HepG2 (cell line): ENCODE results near the gene LCE3D. TPM values are rescaled to one million over a fixed set of nuclear protein-coding genes. Genes with fewer than 3 reads are reported as not detected.

Experiments used
- ATAC-seq: fragments of 200-7000 bp; cut with Tn5 transposase; 3 replicates; pipeline ENCODE4 v1.9.1; 2020; ENCODE audit warnings: mild to moderate bottlenecking, moderate library complexity
- BruUV-seq: library from RNA; stranded (reverse); fragments of 400-500 nt; replicated peaks from 2 replicates; lab custom pipeline; 2021; lab: Mats Ljungman, UMichigan
- CTCF ChIA-PET: fragments of 300-600 bp; formaldehyde crosslinking; extraction: SDS; loops from one replicate; lab custom pipeline; 2021; ENCODE audit warnings: low total read pairs, inconsistent platforms, low intra/inter-chr PET ratio; lab: Yijun Ruan, JAX
- POLR2A ChIA-PET: fragments of 350-600 bp; sonication (Branson Sonifier 250); formaldehyde crosslinking; loops from one replicate; lab custom pipeline; 2020; ENCODE audit warnings: antibody characterized with exemption, inconsistent platforms; lab: Yijun Ruan, JAX
- DNase-seq: peaks from one replicate; pipeline ENCODE4 v3.0.0-alpha.2; 2015; ENCODE audit warnings: low spot score
- FAIRE-seq: peaks from 3 replicates; lab custom pipeline; 2011; peaks lifted over from hg19 to GRCh38; lab: Jason Lieb, UNC
- H2AFZ ChIP-seq: one replicate; pipeline ENCODE4 v1.6.1; 2011; ENCODE audit warnings: low read length, inconsistent platforms
- H3K27ac ChIP-seq: fragments of 300-600 bp; 3 replicates; pipeline ENCODE4 v1.8.0; 2011; ENCODE audit warnings: mixed run types, mild to moderate bottlenecking, mixed read lengths, low read length, inconsistent platforms; ENCODE audit not compliant: insufficient read depth; ENCODE audit errors: extremely low read length
- H3K27me3 ChIP-seq, 2 experiments: fragments of 200-600 bp in 1 of 2; 2 replicates in 1 of 2; 3 replicates in 1 of 2; pipeline versions ENCODE4 v1.6.0 to v1.8.0; 2011; ENCODE audit warnings: low read length in 2 of 2, mild to moderate bottlenecking in 2 of 2, moderate library complexity in 2 of 2, inconsistent platforms in 1 of 2; ENCODE audit not compliant: insufficient read depth in 2 of 2, control insufficient read depth in 1 of 2
- H3K36me3 ChIP-seq, 2 experiments: fragments of 200-600 bp in 1 of 2; replicated peaks in 1 of 2; 2 replicates in 1 of 2; 3 replicates in 1 of 2; pipeline versions ENCODE4 v1.5.1 to v1.8.0; 2011; ENCODE audit warnings: low read length in 2 of 2, inconsistent platforms in 1 of 2; ENCODE audit not compliant: insufficient read depth in 2 of 2, control insufficient read depth in 1 of 2
- H3K4me1 ChIP-seq: 2 replicates; pipeline ENCODE4 v1.5.1; 2012; ENCODE audit warnings: low read length, inconsistent platforms; ENCODE audit not compliant: insufficient read depth
- H3K4me2 ChIP-seq: 2 replicates; pipeline ENCODE4 v1.6.0; 2011; ENCODE audit warnings: low read depth, low read length, inconsistent platforms
- H3K4me3 ChIP-seq, 3 experiments: fragments of 200-600 bp in 1 of 3; sonication (generic), shearing (Covaris generic) in 1 of 3; replicated peaks in 1 of 3; 2 replicates each; pipeline ENCODE4 v1.5.1; 2011 to 2016; ENCODE audit warnings: low read length in 3 of 3, inconsistent platforms in 2 of 3, low read depth in 2 of 3, mild to moderate bottlenecking in 2 of 3, control low read depth in 1 of 3, mixed read lengths in 1 of 3; ENCODE audit not compliant: insufficient read depth in 1 of 3
- H3K79me2 ChIP-seq: one replicate; pipeline ENCODE4 v1.6.1; 2011; ENCODE audit warnings: low read length, inconsistent platforms; ENCODE audit not compliant: insufficient read depth
- H3K9ac ChIP-seq: 2 replicates; pipeline ENCODE4 v1.6.0; 2011; ENCODE audit warnings: mild to moderate bottlenecking, low read depth, low read length, inconsistent platforms; ENCODE audit not compliant: insufficient read depth
- H3K9me3 ChIP-seq: 2 replicates; pipeline ENCODE4 v1.5.1; 2012; ENCODE audit warnings: mild to moderate bottlenecking, low read length
- H4K20me1 ChIP-seq: 2 replicates; pipeline ENCODE4 v1.6.0; 2011; ENCODE audit warnings: inconsistent platforms, mild to moderate bottlenecking, low read length, moderate library complexity; ENCODE audit not compliant: insufficient read depth
- ATM ChIP-seq: fragments of 450-650 bp; IDR thresholded peaks from 2 replicates; pipeline ENCODE4 v1.7.1; 2017; ENCODE audit warnings: mild to moderate bottlenecking, borderline replicate concordance
- ETV6 ChIP-seq: sonication (generic); formaldehyde crosslinking; conservative IDR thresholded peaks from 2 replicates; pipeline ENCODE4 v1.4.0; 2020; ENCODE audit warnings: missing genetic modification reagents
- FLYWCH1 ChIP-seq: sonication (generic); formaldehyde crosslinking; IDR thresholded peaks from 2 replicates; pipeline ENCODE4 v1.8.1; 2023; ENCODE audit warnings: mild to moderate bottlenecking, missing genetic modification reagents
- GPN1 ChIP-seq: sonication (generic); formaldehyde crosslinking; IDR thresholded peaks from 2 replicates; pipeline ENCODE4 v1.5.1; 2020; ENCODE audit warnings: missing genetic modification reagents, borderline replicate concordance
- MED1 ChIP-seq: sonication (generic); formaldehyde crosslinking; IDR thresholded peaks from 2 replicates; pipeline ENCODE4 v1.4.0; 2020; ENCODE audit warnings: missing genetic modification reagents
- PAF1 ChIP-seq: IDR thresholded peaks from 2 replicates; pipeline ENCODE4 v1.6.1; 2016; ENCODE audit warnings: missing genetic modification reagents, missing compliant biosample characterization
- PCBP1 ChIP-seq: fragments of 200-400 bp; formaldehyde crosslinking; IDR thresholded peaks from 2 replicates; pipeline ENCODE4 v1.6.1; 2017; ENCODE audit warnings: mild to moderate bottlenecking, low read depth, low read length, borderline replicate concordance
- PHB2 ChIP-seq: fragments of 450-650 bp; IDR thresholded peaks from 2 replicates; pipeline ENCODE4 v1.6.1; 2018; ENCODE audit not compliant: partially characterized antibody
- PHF8 ChIP-seq: sonication (generic); formaldehyde crosslinking; IDR thresholded peaks from 2 replicates; pipeline ENCODE4 v1.5.0; 2020; ENCODE audit warnings: missing genetic modification reagents
- YY1 ChIP-seq: IDR thresholded peaks from 2 replicates; pipeline ENCODE4 v1.6.1; 2011; ENCODE audit warnings: low read length, low read depth, moderate library complexity, mild to moderate bottlenecking; ENCODE audit not compliant: insufficient read depth, insufficient replicate concordance
- ZNF556 ChIP-seq: sonication (generic); formaldehyde crosslinking; IDR thresholded peaks from 2 replicates; pipeline ENCODE4 v1.4.0; 2020; ENCODE audit warnings: mild to moderate bottlenecking, missing genetic modification reagents, borderline replicate concordance
- ZNF776 ChIP-seq: sonication (generic); formaldehyde crosslinking; IDR thresholded peaks from 2 replicates; pipeline ENCODE4 v1.4.0; 2020; ENCODE audit warnings: mild to moderate bottlenecking, missing genetic modification reagents
- WGBS: methylation state at CpG from one replicate; pipeline ENCODE4 v1.1.6; 2017; ENCODE audit warnings: low lambda C conversion rate; 5-methylcytosine and 5-hydroxymethylcytosine counted together
- in situ Hi-C: cut with HindIII; loops from 2 replicates; pipeline ENCODE4 v1.10.0; 2017; ENCODE audit warnings: low pct_unique_long_range_greater_than_20kb; ENCODE audit not compliant: extremely low pct_ligation_motif_present
- intact Hi-C: fragments of 100-400 bp; cut with micrococcal nuclease; formaldehyde crosslinking; loops from one replicate; pipeline ENCODE4 v1.10.0; 2022; ENCODE audit not compliant: unreplicated experiment
- polyA plus RNA-seq, 8 experiments: library from polyadenylated mRNA; depleted of rRNA in 3 of 8; stranded (reverse) in 7 of 8; unstranded in 1 of 8; fragments of >200 nt; fragmentation: Illumina TruSeq in 4 of 8; extraction: Trizol in 4 of 8; gene quantifications; 2 replicates each; pipeline versions ENCODE4 v1.2.1 to v1.2.3, GENCODE V29; 2011 to 2016; ENCODE audit warnings: low read depth in 4 of 8, missing spikeins in 1 of 8, mixed read lengths in 1 of 8; ENCODE audit not compliant: insufficient read depth in 1 of 8
- total RNA-seq, 5 experiments: library from RNA; depleted of rRNA; stranded (reverse); fragments of >200 nt; fragmentation: Illumina TruSeq; extraction: Trizol; gene quantifications; 2 replicates each; pipeline ENCODE4 v1.2.3, GENCODE V29; 2016; ENCODE audit warnings: low read depth in 1 of 5
- TF ChIP-seq, protein P1 (sequence below): sonication (generic); formaldehyde crosslinking; conservative IDR thresholded peaks from 2 replicates; pipeline ENCODE4 v1.4.0; 2020; ENCODE audit warnings: missing genetic modification reagents
- TF ChIP-seq, protein P2 (sequence below): sonication (generic); formaldehyde crosslinking; IDR thresholded peaks from 2 replicates; pipeline ENCODE4 v1.5.1; 2020; ENCODE audit warnings: mild to moderate bottlenecking, missing genetic modification reagents, moderate library complexity
- TF ChIP-seq, protein P3 (sequence below): sonication (generic); formaldehyde crosslinking; IDR thresholded peaks from 2 replicates; pipeline ENCODE4 v1.9.0; 2022; ENCODE audit warnings: low read depth, missing genetic modification reagents
- TF ChIP-seq, protein P4 (sequence below): sonication (generic); formaldehyde crosslinking; IDR thresholded peaks from 2 replicates; pipeline ENCODE4 v1.8.1; 2023; ENCODE audit warnings: missing genetic modification reagents, mild to moderate bottlenecking, borderline replicate concordance
- TF ChIP-seq, protein P5 (sequence below): sonication (generic); formaldehyde crosslinking; IDR thresholded peaks from 2 replicates; pipeline ENCODE4 v1.9.0; 2021; ENCODE audit warnings: missing genetic modification reagents, borderline replicate concordance

Gene LCE3D
- total and polyA plus RNA-seq, 2 of the 13 experiments (the other 11 are each of a cell fraction or from before 2014, with no cell fraction given) = not detected

DNA sequence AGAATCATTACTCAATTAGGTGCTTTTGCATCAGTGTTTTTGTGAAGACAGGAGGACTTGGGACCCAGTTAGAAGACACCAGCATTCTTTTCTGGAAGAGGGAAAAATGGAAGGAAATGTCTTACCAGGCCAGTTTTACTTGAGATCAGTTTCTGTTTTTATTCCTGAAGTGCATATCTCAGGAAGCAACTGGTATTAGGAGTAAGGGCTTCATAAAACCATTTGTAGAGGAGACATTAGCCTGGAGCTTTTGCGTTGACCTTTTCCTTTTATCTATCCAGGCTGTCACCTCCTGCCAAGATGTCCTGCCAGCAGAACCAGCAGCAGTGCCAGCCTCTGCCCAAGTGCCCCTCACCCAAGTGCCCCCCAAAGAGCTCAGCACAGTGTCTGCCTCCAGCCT, 33.2 kb upstream of the LCE3D start, which contains the start of gene LCE3B:
TSS of gene LCE3B (plus strand) at position 301 of the 400 bp plus-strand sequence. CDS start at position 301, 0 bp downstream.
- no peaks in the 10 kb centered on the region for H3K4me1 ChIP-seq
- no peak within 1 kb of the TSS for H3K27ac ChIP-seq
- no peaks in the 10 kb centered on the region for H3K27me3 ChIP-seq
- no peak within 1 kb of the TSS for H3K4me3 ChIP-seq
- no peaks in the 10 kb centered on the region for H3K9me3 ChIP-seq
- CTCF ChIA-PET = no interaction called here
- no peak for FAIRE-seq
- H3K79me2 ChIP-seq = no peaks in the 10 kb centered on the region
- H3K9ac ChIP-seq = no peak within 1 kb of the TSS
- ATAC-seq = no peak
- no peaks in the 10 kb centered on the region for H4K20me1 ChIP-seq
- no peak within 1 kb of the TSS for H2AFZ ChIP-seq
- POLR2A ChIA-PET = no interaction called here
- TF ChIP-seq, protein P1, sequence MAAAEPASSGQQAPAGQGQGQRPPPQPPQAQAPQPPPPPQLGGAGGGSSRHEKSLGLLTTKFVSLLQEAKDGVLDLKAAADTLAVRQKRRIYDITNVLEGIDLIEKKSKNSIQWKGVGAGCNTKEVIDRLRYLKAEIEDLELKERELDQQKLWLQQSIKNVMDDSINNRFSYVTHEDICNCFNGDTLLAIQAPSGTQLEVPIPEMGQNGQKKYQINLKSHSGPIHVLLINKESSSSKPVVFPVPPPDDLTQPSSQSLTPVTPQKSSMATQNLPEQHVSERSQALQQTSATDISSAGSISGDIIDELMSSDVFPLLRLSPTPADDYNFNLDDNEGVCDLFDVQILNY (CRISPR knock-in tag) = no peak
- TF ChIP-seq, protein P2, sequence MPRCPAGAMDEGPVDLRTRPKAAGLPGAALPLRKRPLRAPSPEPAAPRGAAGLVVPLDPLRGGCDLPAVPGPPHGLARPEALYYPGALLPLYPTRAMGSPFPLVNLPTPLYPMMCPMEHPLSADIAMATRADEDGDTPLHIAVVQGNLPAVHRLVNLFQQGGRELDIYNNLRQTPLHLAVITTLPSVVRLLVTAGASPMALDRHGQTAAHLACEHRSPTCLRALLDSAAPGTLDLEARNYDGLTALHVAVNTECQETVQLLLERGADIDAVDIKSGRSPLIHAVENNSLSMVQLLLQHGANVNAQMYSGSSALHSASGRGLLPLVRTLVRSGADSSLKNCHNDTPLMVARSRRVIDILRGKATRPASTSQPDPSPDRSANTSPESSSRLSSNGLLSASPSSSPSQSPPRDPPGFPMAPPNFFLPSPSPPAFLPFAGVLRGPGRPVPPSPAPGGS (CRISPR knock-in tag) = no peak
- TF ChIP-seq PHB2 (no peak), PAF1 (CRISPR knock-in tag) (no peak), PHF8 (CRISPR knock-in tag) (no peak), ETV6 (CRISPR knock-in tag) (no peak), ZNF556 (CRISPR knock-in tag) (no peak), MED1 (CRISPR knock-in tag) (no peak), PCBP1 (no peak), YY1 (no peak), GPN1 (CRISPR knock-in tag) (no peak), FLYWCH1 (no peak), ZNF776 (CRISPR knock-in tag) (no peak), ATM (no peak)
- TF ChIP-seq, protein P3, sequence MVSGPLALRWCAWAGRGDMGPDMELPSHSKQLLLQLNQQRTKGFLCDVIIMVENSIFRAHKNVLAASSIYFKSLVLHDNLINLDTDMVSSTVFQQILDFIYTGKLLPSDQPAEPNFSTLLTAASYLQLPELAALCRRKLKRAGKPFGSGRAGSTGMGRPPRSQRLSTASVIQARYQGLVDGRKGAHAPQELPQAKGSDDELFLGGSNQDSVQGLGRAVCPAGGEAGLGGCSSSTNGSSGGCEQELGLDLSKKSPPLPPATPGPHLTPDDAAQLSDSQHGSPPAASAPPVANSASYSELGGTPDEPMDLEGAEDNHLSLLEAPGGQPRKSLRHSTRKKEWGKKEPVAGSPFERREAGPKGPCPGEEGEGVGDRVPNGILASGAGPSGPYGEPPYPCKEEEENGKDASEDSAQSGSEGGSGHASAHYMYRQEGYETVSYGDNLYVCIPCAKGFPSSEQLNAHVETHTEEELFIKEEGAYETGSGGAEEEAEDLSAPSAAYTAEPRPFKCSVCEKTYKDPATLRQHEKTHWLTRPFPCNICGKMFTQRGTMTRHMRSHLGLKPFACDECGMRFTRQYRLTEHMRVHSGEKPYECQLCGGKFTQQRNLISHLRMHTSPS (CRISPR knock-in tag) = no peak
- TF ChIP-seq, protein P4, sequence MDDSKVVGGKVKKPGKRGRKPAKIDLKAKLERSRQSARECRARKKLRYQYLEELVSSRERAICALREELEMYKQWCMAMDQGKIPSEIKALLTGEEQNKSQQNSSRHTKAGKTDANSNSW (CRISPR knock-in tag) = no peak
- TF ChIP-seq, protein P5, sequence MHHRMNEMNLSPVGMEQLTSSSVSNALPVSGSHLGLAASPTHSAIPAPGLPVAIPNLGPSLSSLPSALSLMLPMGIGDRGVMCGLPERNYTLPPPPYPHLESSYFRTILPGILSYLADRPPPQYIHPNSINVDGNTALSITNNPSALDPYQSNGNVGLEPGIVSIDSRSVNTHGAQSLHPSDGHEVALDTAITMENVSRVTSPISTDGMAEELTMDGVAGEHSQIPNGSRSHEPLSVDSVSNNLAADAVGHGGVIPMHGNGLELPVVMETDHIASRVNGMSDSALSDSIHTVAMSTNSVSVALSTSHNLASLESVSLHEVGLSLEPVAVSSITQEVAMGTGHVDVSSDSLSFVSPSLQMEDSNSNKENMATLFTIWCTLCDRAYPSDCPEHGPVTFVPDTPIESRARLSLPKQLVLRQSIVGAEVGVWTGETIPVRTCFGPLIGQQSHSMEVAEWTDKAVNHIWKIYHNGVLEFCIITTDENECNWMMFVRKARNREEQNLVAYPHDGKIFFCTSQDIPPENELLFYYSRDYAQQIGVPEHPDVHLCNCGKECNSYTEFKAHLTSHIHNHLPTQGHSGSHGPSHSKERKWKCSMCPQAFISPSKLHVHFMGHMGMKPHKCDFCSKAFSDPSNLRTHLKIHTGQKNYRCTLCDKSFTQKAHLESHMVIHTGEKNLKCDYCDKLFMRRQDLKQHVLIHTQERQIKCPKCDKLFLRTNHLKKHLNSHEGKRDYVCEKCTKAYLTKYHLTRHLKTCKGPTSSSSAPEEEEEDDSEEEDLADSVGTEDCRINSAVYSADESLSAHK (CRISPR knock-in tag) = no peak
- in situ Hi-C loops = no loop called here
- no peak within 1 kb of the TSS for H3K4me2 ChIP-seq
- intact Hi-C loops = no loop called here
- no CpG with 5 or more reads among the region's 1 CpG for WGBS
- no TSS peak for BruUV-seq
- H3K36me3 ChIP-seq = no peaks in the 10 kb centered on the region
- no peak for DNase-seq
